H1 (cell line): Measurements from ENCODE around the gene ZBTB22. TPM values are rescaled to one million over a fixed set of nuclear protein-coding genes. Genes with fewer than 3 reads are reported as not detected.

Experiments
- ATF3 ChIP-seq: IDR thresholded peaks from 2 replicates; pipeline ENCODE4 v1.6.1; 2011; ENCODE audit warnings: low read depth, mild to moderate bottlenecking, low read length; ENCODE audit not compliant: insufficient read depth
- BCL11A ChIP-seq, 2 experiments: IDR thresholded peaks; one replicate each; pipeline ENCODE4 v1.6.1; 2011; ENCODE audit warnings: low read depth in 2 of 2, low read length in 2 of 2, mild to moderate bottlenecking in 2 of 2
- CHD7 ChIP-seq: fragments of 300-600 bp; sonication (generic); IDR thresholded peaks from 2 replicates; pipeline ENCODE4 v1.7.1; 2012; ENCODE audit warnings: low read length, moderate library complexity, mild to moderate bottlenecking, inconsistent platforms; ENCODE audit not compliant: insufficient replicate concordance
- JUN ChIP-seq: IDR thresholded peaks from 2 replicates; pipeline ENCODE4 v1.6.1; 2011; ENCODE audit warnings: low read depth, mild to moderate bottlenecking, improper control_type of control experiment, low read length
- MAX ChIP-seq: IDR thresholded peaks from 2 replicates; pipeline ENCODE4 v1.6.1; 2012; ENCODE audit warnings: inconsistent platforms
- RBBP5 ChIP-seq: IDR thresholded peaks from 2 replicates; pipeline ENCODE4 v1.7.1; 2012; ENCODE audit warnings: low read depth, mild to moderate bottlenecking, inconsistent platforms, low read length, moderate library complexity, borderline replicate concordance
- RXRA ChIP-seq: IDR thresholded peaks from 2 replicates; pipeline ENCODE4 v1.6.1; 2011; ENCODE audit warnings: low read depth, mild to moderate bottlenecking, low read length, moderate library complexity; ENCODE audit not compliant: insufficient read depth
- SP1 ChIP-seq: IDR thresholded peaks from 2 replicates; pipeline ENCODE4 v1.6.1; 2011; ENCODE audit warnings: low read depth, low read length
- polyA plus RNA-seq, 7 experiments: library from polyadenylated mRNA; depleted of rRNA in 3 of 7; stranded (reverse) in 5 of 7; unstranded in 2 of 7; fragments of >200 nt in 5 of 7; fragments of 200-250 nt in 2 of 7; gene quantifications; 1 replicate in 5 of 7; 2 replicates in 1 of 7; 4 replicates in 1 of 7; pipeline versions ENCODE4 v1.2.1 to v1.2.3, GENCODE V29; 2011 to 2013; ENCODE audit warnings: missing spikeins in 2 of 7, mixed read lengths in 2 of 7
- total RNA-seq: library from RNA; stranded (reverse); fragmentation: NEBNext Ultra II Directional; extraction: Animal tissue kit (Norgen Biotek cat#: 25700); gene quantifications from 2 replicates; pipeline ENCODE4 v1.2.1, GENCODE V29; 2021

Gene ZBTB22
- total and polyA plus RNA-seq, 2 of the 8 experiments (the other 6 are each of a cell fraction or from before 2014, with no cell fraction given): 7.4 to 9.9 TPM

GRCh38 chr6:33367009-33367714 lies 49.6 kb upstream of the ZBTB22 start (continued):
- no peak for TF ChIP-seq CHD7
- no peak for TF ChIP-seq JUN
- no peak for TF ChIP-seq RXRA
- no peak for TF ChIP-seq SP1
- no peak for TF ChIP-seq ATF3
- TF ChIP-seq BCL11A (IDR thresholded peaks at IDR 0.05; ENCODE audit: low read depth in 2 of 2, low read length in 2 of 2): no peak
- TF ChIP-seq MAX: no peak
- no peak for TF ChIP-seq RBBP5
